SH-SY5Y (cell line): Measurements from ENCODE around the gene MEIKIN.

Experiments used
- GATA2 ChIP-seq: IDR thresholded peaks from 2 replicates; pipeline ENCODE4 v1.6.1; 2011; ENCODE audit warnings: mild to moderate bottlenecking, low read depth, low read length
- GATA3 ChIP-seq: IDR thresholded peaks from 2 replicates; pipeline ENCODE4 v1.6.1; 2011; ENCODE audit warnings: low read depth, mild to moderate bottlenecking, low read length, moderate library complexity

DNA sequence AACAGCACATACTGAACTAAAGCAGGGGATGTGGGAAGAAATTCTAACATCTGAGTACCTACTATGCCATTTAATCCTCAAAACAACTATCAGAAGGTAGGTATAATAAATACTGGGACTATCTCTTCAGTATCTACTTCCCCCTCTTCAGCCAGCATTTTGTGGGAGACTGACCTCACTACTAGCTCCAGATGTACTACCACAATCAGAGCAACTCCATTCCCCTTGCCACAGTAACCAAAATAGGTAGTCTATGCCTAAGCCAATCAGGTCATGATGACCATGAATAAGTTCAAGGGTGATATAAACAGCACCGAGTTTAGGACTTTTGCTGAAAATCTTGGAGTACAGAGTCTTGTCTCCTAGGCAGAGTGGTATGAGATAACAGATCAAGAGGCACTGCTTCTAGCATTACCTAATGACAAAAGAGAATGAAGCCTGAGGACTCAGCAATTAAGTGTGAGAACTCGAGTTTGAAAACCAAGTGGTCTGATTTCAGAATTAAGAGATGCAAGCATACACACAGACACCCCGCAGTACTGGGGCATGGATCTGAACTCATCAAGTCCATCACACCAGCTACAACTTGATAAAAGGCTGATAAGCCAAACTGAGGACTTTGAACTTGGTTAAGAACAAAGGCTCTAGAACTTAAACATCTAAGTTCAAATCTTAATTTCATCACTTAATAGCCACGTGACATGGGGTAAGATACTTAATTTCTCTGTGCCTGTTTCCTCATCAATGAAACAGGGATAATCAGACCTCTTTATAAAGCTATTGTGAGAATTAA is 158.4 kb downstream of the MEIKIN start:
- TF ChIP-seq GATA2 = no peak
- TF ChIP-seq GATA3 = no peak
